ENCODE measurements around the gene ALDH16A1. TPM values are rescaled to one million over a fixed set of nuclear protein-coding genes. Genes with fewer than 3 reads are reported as not detected.

ALDH16A1 gene
- total RNA-seq, 1 donor from 2014 or later, result 14.7 TPM

- Histone ChIP-seq H3K36me3 (no peaks in the 10 kb centered on the region), H3K4me1 (peaks cover 15% of the 10 kb centered on the region), H3K4me3 (peak overlapping the region; percentile 66), H3K9me3 (ENCODE audit: low read depth) (no peaks in the 10 kb centered on the region), H4K20me1 (ENCODE audit: low read depth) (no peaks in the 10 kb centered on the region), H3K4me2 (peak overlapping the region; percentile 81), H3K27me3 (no peaks in the 10 kb centered on the region), H3K27ac (peak overlapping the region; percentile 71), H3K79me2 (ENCODE audit: low read depth) (peaks cover 6% of the 10 kb centered on the region), H2AFZ (replicated peaks) (peak overlapping the region; percentile 86), H3F3A (ENCODE audit: low read depth) (peaks cover 25% of the 10 kb centered on the region), H3K9ac (no peak overlapping the region)
- Mint-ChIP-seq H3K27me3 (ENCODE audit: insufficient read depth, low read depth) (peaks cover 9% of the 10 kb centered on the region), H3K9me3 (no peaks in the 10 kb centered on the region), H3K36me3 (peaks cover 3% of the 10 kb centered on the region), H3K4me1 (peaks cover 22% of the 10 kb centered on the region), H3K27ac (peak overlapping the region; percentile 78), H3K4me3 (peak overlapping the region; percentile 91)
- TF ChIP-seq EZH2 (IDR thresholded peaks at IDR 0.05), result no peak
- no peak for TF ChIP-seq CTCF (IDR thresholded peaks at IDR 0.05)
- TF ChIP-seq EZH2phosphoT487 (IDR thresholded peaks at IDR 0.05), result no peak
- peak; percentile 80 for DNase-seq (ENCODE audit: low spot score)
Observed at GRCh38 chr19:49512970-49513745, 60.1 kb downstream of the ALDH16A1 start.

- peak overlapping the region; percentile 90 for H3K4me3 Mint-ChIP-seq
- no peak overlapping the region for H2AFZ ChIP-seq (replicated peaks)
- no peaks in the 10 kb centered on the region for H3K9me3 Mint-ChIP-seq
- H4K20me1 ChIP-seq (ENCODE audit: low read depth), result no peaks in the 10 kb centered on the region
- H3K79me2 ChIP-seq (ENCODE audit: low read depth), result peaks cover 6% of the 10 kb centered on the region
- no peaks in the 10 kb centered on the region for H3K36me3 ChIP-seq
- H3K27me3 Mint-ChIP-seq (ENCODE audit: insufficient read depth, low read depth), result peaks cover 7% of the 10 kb centered on the region
- H3K4me3 ChIP-seq, result peak overlapping the region; percentile 66
- peak overlapping the region; percentile 81 for H3K4me2 ChIP-seq
- H3K9ac ChIP-seq, result peak overlapping the region; percentile 40
- TF ChIP-seq EZH2 (IDR thresholded peaks at IDR 0.05) (no peak), EZH2phosphoT487 (IDR thresholded peaks at IDR 0.05) (no peak), CTCF (IDR thresholded peaks at IDR 0.05) (no peak)
- H3F3A ChIP-seq (ENCODE audit: low read depth), result peaks cover 25% of the 10 kb centered on the region
- DNase-seq (ENCODE audit: low spot score), result no peak
- H3K36me3 Mint-ChIP-seq, result peaks cover 3% of the 10 kb centered on the region
- H3K4me1 Mint-ChIP-seq, result peaks cover 22% of the 10 kb centered on the region
- peaks cover 15% of the 10 kb centered on the region for H3K4me1 ChIP-seq
- no peak overlapping the region for H3K27ac ChIP-seq
- no peaks in the 10 kb centered on the region for H3K27me3 ChIP-seq
- H3K9me3 ChIP-seq (ENCODE audit: low read depth), result no peaks in the 10 kb centered on the region
- no peak overlapping the region for H3K27ac Mint-ChIP-seq
Observed at GRCh38 chr19:49513746-49514118, 60.7 kb downstream of the ALDH16A1 start.

DNA sequence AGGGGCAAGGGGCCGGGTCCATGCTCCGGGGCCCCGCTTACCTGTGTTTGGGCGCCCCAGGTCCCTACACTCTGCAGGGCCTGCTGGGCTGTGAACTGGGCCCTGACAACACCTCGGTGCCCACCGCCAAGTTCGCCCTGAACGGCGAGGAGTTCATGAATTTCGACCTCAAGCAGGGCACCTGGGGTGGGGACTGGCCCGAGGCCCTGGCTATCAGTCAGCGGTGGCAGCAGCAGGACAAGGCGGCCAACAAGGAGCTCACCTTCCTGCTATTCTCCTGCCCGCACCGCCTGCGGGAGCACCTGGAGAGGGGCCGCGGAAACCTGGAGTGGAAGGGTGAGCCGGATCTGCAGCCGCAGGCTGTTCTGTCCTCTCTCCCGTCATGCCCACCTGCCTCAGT, 61.1 kb downstream of the ALDH16A1 start:
- no peaks in the 10 kb centered on the region for H3K9me3 ChIP-seq (ENCODE audit: low read depth)
- peaks cover 15% of the 10 kb centered on the region for H3K4me1 ChIP-seq
- Mint-ChIP-seq H3K9me3 (no peaks in the 10 kb centered on the region), H3K27me3 (ENCODE audit: insufficient read depth, low read depth) (peaks cover 7% of the 10 kb centered on the region), H3K27ac (no peak overlapping the region), H3K36me3 (peaks cover 3% of the 10 kb centered on the region), H3K4me1 (peaks cover 22% of the 10 kb centered on the region), H3K4me3 (peak overlapping the region; percentile 90)
- no peaks in the 10 kb centered on the region for H3K36me3 ChIP-seq
- peaks cover 6% of the 10 kb centered on the region for H3K79me2 ChIP-seq (ENCODE audit: low read depth)
- H2AFZ ChIP-seq (replicated peaks), result no peak overlapping the region
- H3K27ac ChIP-seq, result no peak overlapping the region
- peak overlapping the region; percentile 66 for H3K4me3 ChIP-seq
- H3K27me3 ChIP-seq, result no peaks in the 10 kb centered on the region
- peaks cover 25% of the 10 kb centered on the region for H3F3A ChIP-seq (ENCODE audit: low read depth)
- TF ChIP-seq EZH2phosphoT487 (IDR thresholded peaks at IDR 0.05), result no peak
- no peak for TF ChIP-seq EZH2 (IDR thresholded peaks at IDR 0.05)
- TF ChIP-seq CTCF (IDR thresholded peaks at IDR 0.05), result no peak
- no peaks in the 10 kb centered on the region for H4K20me1 ChIP-seq (ENCODE audit: low read depth)
- DNase-seq (ENCODE audit: low spot score), result no peak
- peak overlapping the region; percentile 81 for H3K4me2 ChIP-seq
- H3K9ac ChIP-seq, result no peak overlapping the region

Data from neural progenitor cell (in vitro differentiated cells).